ENCODE measurements around the gene PFDN1. TPM values are rescaled to one million over a fixed set of nuclear protein-coding genes. Genes with fewer than 3 reads are reported as not detected.

The PFDN1 gene
- polyA plus RNA-seq, 1 donor from 2014 or later, result 147 TPM

GRCh38 chr5:140338336-140338735, 35.4 kb upstream of the PFDN1 start:
- no peak overlapping the region for H3K9ac ChIP-seq (ENCODE audit: low read length)
- no peaks in the 10 kb centered on the region for H3K9me2 ChIP-seq (ENCODE audit: insufficient read depth, low read length)
- H3K36me3 ChIP-seq (ENCODE audit: insufficient read depth, low read length), result no peaks in the 10 kb centered on the region
- H4K20me1 ChIP-seq (ENCODE audit: insufficient read depth), result no peaks in the 10 kb centered on the region
- no peaks in the 10 kb centered on the region for H3K27me3 ChIP-seq (ENCODE audit: insufficient read depth, low read depth, low read length)
- H3K4me2 ChIP-seq (ENCODE audit: low read length), result no peak overlapping the region
- TF ChIP-seq EZH2 (IDR thresholded peaks at IDR 0.05; ENCODE audit: borderline replicate concordance, insufficient read depth, low read length, poor library complexity, severe bottlenecking) (no peak), SMC3 (conservative IDR thresholded peaks at IDR 0.05; ENCODE audit: poor library complexity) (no peak), EP300 (conservative IDR thresholded peaks at IDR 0.05; ENCODE audit: poor library complexity, severe bottlenecking) (no peak), TAF1 (IDR thresholded peaks at IDR 0.05; ENCODE audit: low read depth) (no peak), RAD21 (conservative IDR thresholded peaks at IDR 0.05) (no peak), POLR2AphosphoS5 (IDR thresholded peaks at IDR 0.05) (no peak), CTCF (IDR thresholded peaks at IDR 0.05; ENCODE audit: poor library complexity, severe bottlenecking) (no peak), MXI1 (conservative IDR thresholded peaks at IDR 0.05; ENCODE audit: poor library complexity, severe bottlenecking) (no peak)
- TF ChIP-seq, protein P1, sequence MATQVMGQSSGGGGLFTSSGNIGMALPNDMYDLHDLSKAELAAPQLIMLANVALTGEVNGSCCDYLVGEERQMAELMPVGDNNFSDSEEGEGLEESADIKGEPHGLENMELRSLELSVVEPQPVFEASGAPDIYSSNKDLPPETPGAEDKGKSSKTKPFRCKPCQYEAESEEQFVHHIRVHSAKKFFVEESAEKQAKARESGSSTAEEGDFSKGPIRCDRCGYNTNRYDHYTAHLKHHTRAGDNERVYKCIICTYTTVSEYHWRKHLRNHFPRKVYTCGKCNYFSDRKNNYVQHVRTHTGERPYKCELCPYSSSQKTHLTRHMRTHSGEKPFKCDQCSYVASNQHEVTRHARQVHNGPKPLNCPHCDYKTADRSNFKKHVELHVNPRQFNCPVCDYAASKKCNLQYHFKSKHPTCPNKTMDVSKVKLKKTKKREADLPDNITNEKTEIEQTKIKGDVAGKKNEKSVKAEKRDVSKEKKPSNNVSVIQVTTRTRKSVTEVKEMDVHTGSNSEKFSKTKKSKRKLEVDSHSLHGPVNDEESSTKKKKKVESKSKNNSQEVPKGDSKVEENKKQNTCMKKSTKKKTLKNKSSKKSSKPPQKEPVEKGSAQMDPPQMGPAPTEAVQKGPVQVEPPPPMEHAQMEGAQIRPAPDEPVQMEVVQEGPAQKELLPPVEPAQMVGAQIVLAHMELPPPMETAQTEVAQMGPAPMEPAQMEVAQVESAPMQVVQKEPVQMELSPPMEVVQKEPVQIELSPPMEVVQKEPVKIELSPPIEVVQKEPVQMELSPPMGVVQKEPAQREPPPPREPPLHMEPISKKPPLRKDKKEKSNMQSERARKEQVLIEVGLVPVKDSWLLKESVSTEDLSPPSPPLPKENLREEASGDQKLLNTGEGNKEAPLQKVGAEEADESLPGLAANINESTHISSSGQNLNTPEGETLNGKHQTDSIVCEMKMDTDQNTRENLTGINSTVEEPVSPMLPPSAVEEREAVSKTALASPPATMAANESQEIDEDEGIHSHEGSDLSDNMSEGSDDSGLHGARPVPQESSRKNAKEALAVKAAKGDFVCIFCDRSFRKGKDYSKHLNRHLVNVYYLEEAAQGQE (IDR thresholded peaks at IDR 0.05; ENCODE audit: borderline replicate concordance), result no peak
- no peaks in the 10 kb centered on the region for H3K79me2 ChIP-seq (replicated peaks; ENCODE audit: insufficient read depth, low read length)
- no peaks in the 10 kb centered on the region for H3F3A ChIP-seq (ENCODE audit: insufficient read depth, low read length, poor library complexity, severe bottlenecking)
- H2AFZ ChIP-seq (ENCODE audit: low read depth, low read length), result no peak overlapping the region
- H3K9me3 ChIP-seq (ENCODE audit: low read length), result no peaks in the 10 kb centered on the region
- no peak overlapping the region for H3K27ac ChIP-seq (ENCODE audit: low read length)
- no peak overlapping the region for H3K4me3 ChIP-seq (ENCODE audit: low read length)

- Histone ChIP-seq H2AFZ (ENCODE audit: low read depth, low read length) (no peak overlapping the region), H3K36me3 (ENCODE audit: insufficient read depth, low read length) (no peaks in the 10 kb centered on the region), H3K27me3 (ENCODE audit: insufficient read depth, low read depth, low read length) (no peaks in the 10 kb centered on the region), H3K4me2 (ENCODE audit: low read length) (no peak overlapping the region), H3K9me3 (ENCODE audit: low read length) (no peaks in the 10 kb centered on the region), H3K27ac (ENCODE audit: low read length) (no peak overlapping the region), H4K20me1 (ENCODE audit: insufficient read depth) (no peaks in the 10 kb centered on the region), H3K9me2 (ENCODE audit: insufficient read depth, low read length) (no peaks in the 10 kb centered on the region), H3F3A (ENCODE audit: insufficient read depth, low read length, poor library complexity, severe bottlenecking) (no peaks in the 10 kb centered on the region), H3K9ac (ENCODE audit: low read length) (no peak overlapping the region), H3K4me3 (ENCODE audit: low read length) (no peak overlapping the region), H3K79me2 (replicated peaks; ENCODE audit: insufficient read depth, low read length) (no peaks in the 10 kb centered on the region)
- TF ChIP-seq, protein P1 (IDR thresholded peaks at IDR 0.05; ENCODE audit: borderline replicate concordance), result no peak
- TF ChIP-seq MXI1 (conservative IDR thresholded peaks at IDR 0.05; ENCODE audit: poor library complexity, severe bottlenecking), result no peak
- TF ChIP-seq EZH2 (IDR thresholded peaks at IDR 0.05; ENCODE audit: borderline replicate concordance, insufficient read depth, low read length, poor library complexity, severe bottlenecking), result no peak
- no peak for TF ChIP-seq CTCF (IDR thresholded peaks at IDR 0.05; ENCODE audit: poor library complexity, severe bottlenecking)
- TF ChIP-seq SMC3 (conservative IDR thresholded peaks at IDR 0.05; ENCODE audit: poor library complexity), result no peak
- no peak for TF ChIP-seq RAD21 (conservative IDR thresholded peaks at IDR 0.05)
- no peak for TF ChIP-seq POLR2AphosphoS5 (IDR thresholded peaks at IDR 0.05)
- TF ChIP-seq TAF1 (IDR thresholded peaks at IDR 0.05; ENCODE audit: low read depth), result no peak
- TF ChIP-seq EP300 (conservative IDR thresholded peaks at IDR 0.05; ENCODE audit: poor library complexity, severe bottlenecking), result no peak
These were observed 35.0 kb upstream of the PFDN1 start for GRCh38 chr5:140337880-140338279.
